ENCODE data around the gene PLCXD3.

The PLCXD3 gene

GRCh38 chr5:41306005-41306404 lies 204.4 kb downstream of the PLCXD3 start:
- H3K4me3 ChIP-seq (ENCODE audit: low read depth, low read length) = no peak overlapping the region
- TF ChIP-seq, protein P1, sequence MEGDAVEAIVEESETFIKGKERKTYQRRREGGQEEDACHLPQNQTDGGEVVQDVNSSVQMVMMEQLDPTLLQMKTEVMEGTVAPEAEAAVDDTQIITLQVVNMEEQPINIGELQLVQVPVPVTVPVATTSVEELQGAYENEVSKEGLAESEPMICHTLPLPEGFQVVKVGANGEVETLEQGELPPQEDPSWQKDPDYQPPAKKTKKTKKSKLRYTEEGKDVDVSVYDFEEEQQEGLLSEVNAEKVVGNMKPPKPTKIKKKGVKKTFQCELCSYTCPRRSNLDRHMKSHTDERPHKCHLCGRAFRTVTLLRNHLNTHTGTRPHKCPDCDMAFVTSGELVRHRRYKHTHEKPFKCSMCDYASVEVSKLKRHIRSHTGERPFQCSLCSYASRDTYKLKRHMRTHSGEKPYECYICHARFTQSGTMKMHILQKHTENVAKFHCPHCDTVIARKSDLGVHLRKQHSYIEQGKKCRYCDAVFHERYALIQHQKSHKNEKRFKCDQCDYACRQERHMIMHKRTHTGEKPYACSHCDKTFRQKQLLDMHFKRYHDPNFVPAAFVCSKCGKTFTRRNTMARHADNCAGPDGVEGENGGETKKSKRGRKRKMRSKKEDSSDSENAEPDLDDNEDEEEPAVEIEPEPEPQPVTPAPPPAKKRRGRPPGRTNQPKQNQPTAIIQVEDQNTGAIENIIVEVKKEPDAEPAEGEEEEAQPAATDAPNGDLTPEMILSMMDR (conservative IDR thresholded peaks at IDR 0.05; ENCODE audit: low read depth, low read length) = no peak
- no peak for DNase-seq (ENCODE audit: low read depth)

- TF ChIP-seq, protein P1 (conservative IDR thresholded peaks at IDR 0.05; ENCODE audit: low read depth, low read length) = no peak
- H3K4me3 ChIP-seq (ENCODE audit: low read depth, low read length) = no peak overlapping the region
- DNase-seq (ENCODE audit: low read depth) = no peak
Observed at GRCh38 chr5:41305056-41305455, 205.3 kb downstream of the PLCXD3 start.

DNA sequence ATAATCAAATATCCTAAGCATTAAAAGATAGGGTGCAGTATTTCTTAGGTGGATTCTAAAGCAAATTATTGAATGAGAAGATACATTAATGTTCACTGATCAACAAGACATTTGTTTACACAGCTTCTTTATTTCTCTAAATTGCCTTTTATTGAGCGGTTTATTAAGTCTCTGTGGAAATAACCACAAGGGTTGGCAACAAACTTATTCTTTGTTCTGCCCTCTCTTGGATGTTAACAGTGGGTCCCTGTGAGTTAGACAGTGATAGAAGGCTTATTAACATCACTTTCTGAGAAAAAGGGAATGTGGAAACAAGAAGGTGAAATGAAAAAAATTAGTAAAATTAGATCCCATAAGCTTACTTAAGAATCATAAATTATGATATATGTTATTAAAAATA lies 214.3 kb downstream of the PLCXD3 start:
- no peak for DNase-seq (ENCODE audit: low read depth)
- TF ChIP-seq, protein P1 (conservative IDR thresholded peaks at IDR 0.05; ENCODE audit: low read depth, low read length) = no peak
- no peak overlapping the region for H3K4me3 ChIP-seq (ENCODE audit: low read depth, low read length)

- DNase-seq (ENCODE audit: low read depth) = no peak
- TF ChIP-seq, protein P1 (conservative IDR thresholded peaks at IDR 0.05; ENCODE audit: low read depth, low read length) = no peak
- H3K4me3 ChIP-seq (ENCODE audit: low read depth, low read length) = no peak overlapping the region
Observed at GRCh38 chr5:41291323-41291722, 219.1 kb downstream of the PLCXD3 start.

DNA sequence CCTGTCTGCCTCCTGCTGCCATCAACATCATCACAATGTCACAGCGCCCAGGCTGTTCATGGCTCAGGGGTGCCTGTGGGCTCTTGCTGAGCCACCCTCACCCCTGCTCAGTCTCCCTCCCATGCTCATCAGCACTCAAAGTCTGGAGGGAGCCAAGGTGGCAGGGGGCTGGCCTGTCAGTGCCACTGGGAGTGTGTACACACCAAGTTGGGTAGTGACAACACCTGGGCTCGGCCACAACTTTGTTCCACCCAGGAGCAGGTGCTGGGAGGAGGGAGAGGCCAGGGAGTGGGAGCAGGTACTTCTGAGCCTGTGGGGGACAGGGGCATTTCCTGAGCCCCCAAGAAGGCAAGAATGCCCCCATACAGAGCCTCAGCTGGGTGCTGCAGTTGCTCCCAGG lies 219.6 kb downstream of the PLCXD3 start:
- TF ChIP-seq, protein P1 (conservative IDR thresholded peaks at IDR 0.05; ENCODE audit: low read depth, low read length) = no peak
- DNase-seq (ENCODE audit: low read depth) = no peak
- H3K4me3 ChIP-seq (ENCODE audit: low read depth, low read length) = no peak overlapping the region

- no peak overlapping the region for H3K4me3 ChIP-seq (ENCODE audit: low read depth, low read length)
- TF ChIP-seq, protein P1 (conservative IDR thresholded peaks at IDR 0.05; ENCODE audit: low read depth, low read length) = no peak
- no peak for DNase-seq (ENCODE audit: low read depth)
Observed at GRCh38 chr5:41289970-41290464, 220.4 kb downstream of the PLCXD3 start.

DNA sequence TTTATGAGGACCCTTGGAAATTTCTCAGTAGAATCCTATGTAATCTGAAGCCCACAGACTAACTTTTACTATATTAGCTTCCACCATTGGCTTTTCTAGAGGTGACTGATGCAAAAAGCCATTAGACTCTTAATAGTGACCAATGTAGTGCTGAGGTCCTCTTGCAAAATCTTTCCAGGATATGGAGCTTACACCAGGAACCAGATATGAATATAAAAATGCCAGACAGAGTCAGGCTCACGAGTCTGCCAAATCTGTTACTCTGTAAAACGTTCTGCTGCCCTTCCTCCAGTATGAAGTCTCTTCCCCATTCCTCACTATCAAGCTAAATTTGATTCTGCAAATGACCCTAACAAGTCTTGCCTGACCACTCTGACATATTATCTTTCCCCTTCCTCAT lies 223.7 kb downstream of the PLCXD3 start:
- H3K4me3 ChIP-seq (ENCODE audit: low read depth, low read length) = no peak overlapping the region
- TF ChIP-seq, protein P1 (conservative IDR thresholded peaks at IDR 0.05; ENCODE audit: low read depth, low read length) = no peak
- no peak for DNase-seq (ENCODE audit: low read depth)

Measured in choroid plexus epithelial cell (primary cell).